HEK293 (cell line): ENCODE data around the gene ANKRD37.

Experiments
- CTCF ChIP-seq: fragments of 450-650 bp; formaldehyde crosslinking; IDR thresholded peaks from 2 replicates; pipeline ENCODE4 v1.5.1; 2016; ENCODE audit warnings: missing biosample characterization, missing genetic modification characterization
- ELK4 ChIP-seq: IDR thresholded peaks from 2 replicates; pipeline ENCODE4 v1.6.1; 2011; ENCODE audit warnings: mild to moderate bottlenecking, low read depth, low read length, borderline replicate concordance
- FEZF1 ChIP-seq: fragments of 450-650 bp; formaldehyde crosslinking; IDR thresholded peaks from 2 replicates; pipeline ENCODE4 v1.5.1; 2016; ENCODE audit warnings: missing biosample characterization, missing genetic modification characterization
- GLI4 ChIP-seq: fragments of 450-650 bp; formaldehyde crosslinking; IDR thresholded peaks from 2 replicates; pipeline ENCODE4 v1.5.1; 2016; ENCODE audit warnings: missing biosample characterization, missing genetic modification characterization
- GLIS2 ChIP-seq: fragments of 450-650 bp; formaldehyde crosslinking; IDR thresholded peaks from 2 replicates; pipeline ENCODE4 v1.5.1; 2016; ENCODE audit warnings: missing biosample characterization, missing genetic modification characterization
- KLF16 ChIP-seq: fragments of 450-650 bp; formaldehyde crosslinking; IDR thresholded peaks from 2 replicates; pipeline ENCODE4 v1.5.1; 2017; ENCODE audit warnings: missing biosample characterization, missing genetic modification characterization
- PBX3 ChIP-seq: sonication (generic); formaldehyde crosslinking; IDR thresholded peaks from 2 replicates; pipeline ENCODE4 v1.8.1; 2022; ENCODE audit warnings: mild to moderate bottlenecking, moderate library complexity, missing genetic modification reagents
- PRDM1 ChIP-seq: fragments of 450-650 bp; formaldehyde crosslinking; IDR thresholded peaks from 2 replicates; pipeline ENCODE4; 2016; ENCODE audit warnings: missing biosample characterization, missing genetic modification characterization
- REST ChIP-seq: fragments of 450-650 bp; formaldehyde crosslinking; IDR thresholded peaks from 2 replicates; pipeline ENCODE4 v1.5.1; 2016; ENCODE audit warnings: missing biosample characterization, missing genetic modification characterization
- SALL2 ChIP-seq: fragments of 450-650 bp; formaldehyde crosslinking; IDR thresholded peaks from 2 replicates; pipeline ENCODE4 v1.5.0; 2017; ENCODE audit warnings: missing biosample characterization, mild to moderate bottlenecking, missing genetic modification characterization, borderline replicate concordance
- SETDB1 ChIP-seq: IDR thresholded peaks from one replicate; pipeline ENCODE4 v1.6.1; 2017; ENCODE audit warnings: mild to moderate bottlenecking, low read length, moderate library complexity, mixed read lengths; ENCODE audit not compliant: insufficient read length
- SP7 ChIP-seq: fragments of 450-650 bp; formaldehyde crosslinking; IDR thresholded peaks from 2 replicates; pipeline ENCODE4 v1.5.1; 2016; ENCODE audit warnings: missing biosample characterization, missing genetic modification characterization
- ZFP69B ChIP-seq: fragments of 450-650 bp; formaldehyde crosslinking; IDR thresholded peaks from 2 replicates; pipeline ENCODE4 v1.5.1; 2016; ENCODE audit warnings: missing biosample characterization, missing genetic modification characterization
- ZIC2 ChIP-seq: fragments of 450-650 bp; formaldehyde crosslinking; IDR thresholded peaks from 2 replicates; pipeline ENCODE4 v1.5.1; 2016; ENCODE audit warnings: missing biosample characterization, missing genetic modification characterization
- ZNF175 ChIP-seq: fragments of 450-650 bp; formaldehyde crosslinking; IDR thresholded peaks from 2 replicates; pipeline ENCODE4 v1.5.1; 2016; ENCODE audit warnings: missing biosample characterization, missing genetic modification characterization
- ZNF202 ChIP-seq: fragments of 450-650 bp; formaldehyde crosslinking; IDR thresholded peaks from 2 replicates; pipeline ENCODE4 v1.5.1; 2016; ENCODE audit warnings: missing biosample characterization, missing genetic modification characterization, borderline replicate concordance
- ZNF248 ChIP-seq: fragments of 450-650 bp; formaldehyde crosslinking; IDR thresholded peaks from 2 replicates; pipeline ENCODE4 v1.5.1; 2017; ENCODE audit warnings: missing biosample characterization, missing genetic modification characterization
- ZNF324 ChIP-seq: fragments of 450-650 bp; formaldehyde crosslinking; IDR thresholded peaks from 2 replicates; pipeline ENCODE4 v1.5.1; 2016; ENCODE audit warnings: missing biosample characterization, missing genetic modification characterization
- ZNF398 ChIP-seq: fragments of 450-650 bp; formaldehyde crosslinking; IDR thresholded peaks from 2 replicates; pipeline ENCODE4 v1.5.1; 2017; ENCODE audit warnings: missing biosample characterization, missing genetic modification characterization
- ZNF449 ChIP-seq: fragments of 450-650 bp; formaldehyde crosslinking; IDR thresholded peaks from 2 replicates; pipeline ENCODE4 v1.5.1; 2017; ENCODE audit warnings: missing biosample characterization, mild to moderate bottlenecking, missing genetic modification characterization, moderate library complexity
- ZNF514 ChIP-seq: fragments of 450-650 bp; formaldehyde crosslinking; IDR thresholded peaks from 2 replicates; pipeline ENCODE4 v1.5.1; 2016; ENCODE audit warnings: missing biosample characterization, missing genetic modification characterization
- ZNF555 ChIP-seq: fragments of 450-650 bp; formaldehyde crosslinking; conservative IDR thresholded peaks from 2 replicates; pipeline ENCODE4 v1.5.1; 2017; ENCODE audit warnings: missing biosample characterization, mild to moderate bottlenecking, missing genetic modification characterization, inconsistent platforms
- ZNF626 ChIP-seq: fragments of 450-650 bp; sonication (Bioruptor Pico); formaldehyde crosslinking; IDR thresholded peaks from 2 replicates; pipeline ENCODE4 v1.5.1; 2018; ENCODE audit warnings: missing biosample characterization, missing genetic modification characterization, inconsistent platforms
- ZNF629 ChIP-seq: fragments of 450-650 bp; formaldehyde crosslinking; IDR thresholded peaks from 2 replicates; pipeline ENCODE4 v1.5.1; 2017; ENCODE audit warnings: missing biosample characterization, missing genetic modification characterization
- ZNF670 ChIP-seq: fragments of 450-650 bp; formaldehyde crosslinking; IDR thresholded peaks from 2 replicates; pipeline ENCODE4 v1.5.1; 2016; ENCODE audit warnings: missing biosample characterization, missing genetic modification characterization, low read depth
- ZSCAN16 ChIP-seq: fragments of 450-650 bp; formaldehyde crosslinking; IDR thresholded peaks from 2 replicates; pipeline ENCODE4 v1.5.1; 2016; ENCODE audit warnings: missing biosample characterization, missing genetic modification characterization
- ZSCAN4 ChIP-seq: fragments of 450-650 bp; formaldehyde crosslinking; IDR thresholded peaks from 2 replicates; pipeline ENCODE4 v1.5.1; 2017; ENCODE audit warnings: missing biosample characterization, missing genetic modification characterization
- ZXDB ChIP-seq: fragments of 450-650 bp; formaldehyde crosslinking; IDR thresholded peaks from 2 replicates; pipeline ENCODE4 v1.5.1; 2016; ENCODE audit warnings: missing biosample characterization, missing genetic modification characterization

The ANKRD37 gene

GRCh38 chr4:185425647-185426352 is 29.2 kb downstream of the ANKRD37 start, which contains the start of gene UFSP2 (continued):
- TF ChIP-seq CTCF (tag by site-specific recombination) (no peak), ZNF670 (tag by site-specific recombination) (no peak), ZNF324 (tag by site-specific recombination) (no peak), ZNF514 (tag by site-specific recombination) (no peak), ZNF626 (tag by site-specific recombination) (no peak), ZNF248 (tag by site-specific recombination) (no peak), SP7 (peak; percentile 71), KLF16 (tag by site-specific recombination) (no peak), ZNF449 (tag by site-specific recombination) (no peak), ZNF398 (tag by site-specific recombination) (no peak), GLIS2 (peak; percentile 43; the same call in 1 of the 2 replicates), ZIC2 (tag by site-specific recombination) (peak; percentile 63), ZXDB (tag by site-specific recombination) (peak; percentile 83), SETDB1 (no peak), PBX3 (CRISPR knock-in tag) (no peak), ELK4 (no peak), ZNF555 (no peak), ZSCAN16 (tag by site-specific recombination) (no peak), PRDM1 (tag by site-specific recombination) (peak; percentile 67; the same call in 1 of the 2 replicates), ZNF202 (tag by site-specific recombination) (no peak), GLI4 (tag by site-specific recombination) (no peak), REST (tag by site-specific recombination) (no peak; the same call in 1 of the 2 replicates), ZNF175 (no peak), ZSCAN4 (no peak), ZFP69B (tag by site-specific recombination) (no peak), FEZF1 (tag by site-specific recombination) (no peak), ZNF629 (tag by site-specific recombination) (peak; percentile 97), SALL2 (no peak)
